HG02623 (cell line): Measurements from ENCODE around the gene MRPL54.

ENCODE experiments used
- ATAC-seq: cut with Tn5 transposase; IDR thresholded peaks from one replicate; pipeline ENCODE4 v1.9.1; 2021; ENCODE audit warnings: moderate library complexity; ENCODE audit not compliant: unreplicated experiment

MRPL54 gene

DNA sequence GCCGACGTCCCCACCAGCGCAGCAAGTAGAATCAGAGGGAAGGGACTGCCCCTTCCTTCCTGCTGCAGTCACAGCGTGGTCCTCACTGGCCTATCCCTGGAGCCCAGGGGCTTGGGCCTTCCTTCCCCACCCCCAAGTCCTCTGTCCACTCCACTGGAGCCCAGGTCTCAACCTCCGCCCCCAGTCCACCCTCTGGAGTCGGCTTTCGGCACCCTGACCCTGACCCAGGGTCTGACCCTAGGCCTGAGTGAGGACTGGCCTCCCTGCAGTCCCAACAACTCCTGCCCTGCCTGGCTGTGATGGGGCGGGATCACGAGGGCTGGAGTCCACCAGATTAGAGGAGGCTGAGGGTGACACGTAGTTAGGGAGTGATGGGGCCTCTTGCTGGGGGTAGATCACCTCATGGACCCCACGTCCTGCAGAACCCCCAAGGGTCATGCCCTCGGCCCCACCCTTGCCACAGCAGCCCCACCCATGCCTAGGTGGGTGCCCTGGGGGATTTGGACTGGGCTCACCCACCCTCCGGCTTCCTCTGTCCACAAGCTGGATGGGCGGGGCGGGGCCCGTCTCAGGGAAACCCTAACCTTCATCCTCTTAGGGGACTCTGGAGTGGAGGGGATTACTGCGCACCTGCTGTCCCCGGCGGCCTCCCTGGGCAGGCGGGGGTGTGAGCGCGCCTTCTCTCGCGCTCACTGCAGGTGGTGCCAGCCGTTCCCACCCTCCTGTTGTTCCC is 5.7 kb downstream of the MRPL54 start:
- ATAC-seq: no peak

- no peak for ATAC-seq
These were observed 6.2 kb downstream of the MRPL54 start for GRCh38 chr19:3768748-3769099.

- ATAC-seq: no peak
These were observed 7.0 kb downstream of the MRPL54 start for GRCh38 chr19:3769494-3769893.

- ATAC-seq: no peak
These were observed 7.9 kb downstream of the MRPL54 start for GRCh38 chr19:3770136-3770999.

DNA sequence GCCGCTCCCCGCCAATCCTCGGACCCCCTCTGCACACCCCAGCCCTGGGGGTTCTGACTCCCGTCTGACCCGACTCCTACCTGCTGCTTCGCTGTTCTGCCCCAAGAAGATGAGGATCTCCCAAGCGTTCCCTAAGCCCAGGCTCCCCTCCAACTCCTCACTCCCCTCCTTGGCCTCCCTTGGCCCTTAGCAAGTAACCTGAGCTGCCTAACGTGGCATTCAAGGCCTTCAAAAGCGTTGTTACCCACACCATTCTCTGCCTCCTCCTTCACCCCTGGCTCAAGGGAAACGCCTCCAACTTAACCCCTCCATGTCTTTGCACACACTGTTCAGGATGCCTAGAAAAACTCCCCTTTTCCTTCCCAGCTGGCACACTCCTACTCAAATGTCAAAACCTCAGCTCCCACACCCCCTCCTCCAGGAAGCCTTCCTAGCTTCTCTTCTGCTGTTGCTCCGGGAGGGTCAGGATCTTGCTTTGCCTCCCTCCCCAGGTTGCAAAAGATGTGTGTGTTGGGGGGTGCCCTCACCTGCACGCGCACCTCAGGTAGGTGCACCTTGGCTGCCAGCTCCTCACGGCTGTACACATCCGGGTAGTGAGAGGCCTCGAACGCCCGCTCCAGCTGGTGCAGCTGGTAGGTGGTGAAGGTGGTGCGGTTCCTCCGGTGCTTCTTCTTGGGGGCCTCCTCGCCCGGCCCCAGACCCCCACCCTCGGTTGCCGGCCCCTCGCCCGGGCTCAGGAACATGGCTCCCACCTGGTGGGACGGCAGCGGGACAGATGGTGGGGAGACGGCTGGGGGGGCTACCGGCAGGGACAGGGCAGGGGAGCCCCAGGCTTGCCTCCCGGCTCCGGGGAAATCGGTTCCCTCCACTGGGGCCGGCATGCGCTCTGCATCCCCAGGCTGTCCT is 8.8 kb downstream of the MRPL54 start:
- no peak for ATAC-seq

GRCh38 chr19:3771906-3772455 is 9.5 kb downstream of the MRPL54 start, which contains the start of gene RAX2:
RAX2 (minus strand) TSS chr19:3772228; CDS start chr19:3771742, 486 bp downstream.
- no peak for ATAC-seq

DNA sequence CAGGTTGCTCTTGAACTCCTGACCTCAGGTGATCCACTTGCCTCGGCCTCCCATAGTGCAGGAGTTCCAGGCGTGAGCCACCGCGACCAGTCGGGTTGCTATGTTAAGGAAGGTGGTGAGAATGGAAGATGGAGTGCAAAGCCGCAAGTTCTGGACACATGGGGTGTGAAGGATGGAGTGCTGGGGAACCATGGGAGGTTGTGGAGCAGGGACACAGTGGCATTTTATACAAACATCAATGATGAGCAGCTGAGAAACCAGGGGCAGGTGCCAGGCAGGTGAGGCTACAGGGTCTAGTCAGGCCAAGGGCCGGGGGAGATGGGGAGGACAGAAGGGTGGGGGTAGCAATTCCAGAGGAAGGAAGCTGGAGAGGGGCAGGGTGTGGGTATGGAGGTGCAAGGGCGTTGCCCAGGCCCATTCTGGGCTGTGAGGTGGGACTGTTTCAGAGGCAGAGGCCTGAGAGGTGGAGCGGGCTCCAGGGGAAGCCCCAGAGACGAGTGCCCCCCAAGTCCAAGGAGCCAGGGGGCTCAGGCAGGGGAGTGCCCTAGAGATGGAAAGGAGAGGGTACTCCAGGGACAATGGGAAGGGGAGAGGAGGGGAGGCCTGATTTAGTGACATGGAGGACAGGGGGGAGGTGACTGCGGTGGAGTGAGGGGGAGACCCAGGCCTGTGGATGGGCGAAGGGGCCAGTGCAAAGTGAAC is 11.5 kb downstream of the MRPL54 start:
- no peak for ATAC-seq

DNA sequence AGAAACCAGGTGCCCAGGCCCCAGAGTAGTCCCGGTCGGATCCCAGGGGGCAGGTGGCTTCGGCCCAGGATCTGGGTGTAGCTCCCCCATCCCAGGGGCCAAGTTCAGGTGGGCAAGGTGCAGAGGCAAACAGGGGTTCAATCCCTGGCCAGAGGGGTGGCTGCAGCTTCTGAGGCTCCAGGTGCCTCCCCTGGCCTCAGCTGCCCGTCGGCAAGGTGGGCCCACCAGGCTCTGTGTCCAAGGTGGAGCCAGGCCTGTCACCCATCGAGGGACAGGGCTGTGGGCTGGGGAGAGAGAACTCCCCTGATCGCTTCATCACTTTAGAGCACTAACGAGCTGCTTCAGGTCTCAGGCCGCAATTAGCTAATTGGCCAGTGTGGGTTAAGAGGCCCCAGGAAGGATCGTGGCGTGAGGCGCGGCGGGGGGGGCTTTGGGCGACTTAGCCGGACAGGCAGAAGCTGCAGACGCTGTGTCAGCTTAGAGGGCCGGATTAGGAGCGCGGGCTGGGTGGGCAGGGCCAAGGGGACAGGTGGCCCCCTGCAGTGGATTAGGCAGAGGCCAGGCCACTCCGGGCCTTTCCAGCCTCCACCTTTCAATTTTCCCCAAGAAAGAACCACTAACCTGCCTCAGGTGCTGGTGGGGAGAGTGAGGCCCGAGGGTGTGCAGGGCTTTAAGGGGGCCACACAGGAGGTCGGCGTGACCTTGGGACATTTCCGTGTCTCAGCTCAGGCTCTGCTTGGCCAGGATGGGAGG is 12.3 kb downstream of the MRPL54 start:
- ATAC-seq: no peak

DNA sequence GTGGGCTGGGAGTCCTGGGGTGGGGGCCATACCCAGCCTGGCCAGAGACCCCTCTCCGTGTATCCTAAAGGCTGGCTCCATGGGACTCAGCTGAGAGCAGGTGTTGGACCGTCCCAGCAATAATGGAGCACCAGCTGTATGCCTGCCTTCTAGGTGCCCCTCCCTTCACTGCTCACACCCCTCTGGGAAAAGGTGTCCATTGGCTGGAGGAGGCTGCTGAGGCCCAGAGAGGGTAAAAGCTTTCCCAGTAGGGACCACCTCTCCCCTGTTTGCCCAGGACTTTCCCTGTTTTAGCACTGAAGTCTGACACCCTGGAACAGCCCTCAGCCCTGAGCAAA is 12.9 kb downstream of the MRPL54 start:
- ATAC-seq: no peak

- ATAC-seq: no peak
These were observed 13.3 kb downstream of the MRPL54 start for GRCh38 chr19:3775831-3776230.

GRCh38 chr19:3776479-3777040 is 14.1 kb downstream of the MRPL54 start:
- no peak for ATAC-seq

DNA sequence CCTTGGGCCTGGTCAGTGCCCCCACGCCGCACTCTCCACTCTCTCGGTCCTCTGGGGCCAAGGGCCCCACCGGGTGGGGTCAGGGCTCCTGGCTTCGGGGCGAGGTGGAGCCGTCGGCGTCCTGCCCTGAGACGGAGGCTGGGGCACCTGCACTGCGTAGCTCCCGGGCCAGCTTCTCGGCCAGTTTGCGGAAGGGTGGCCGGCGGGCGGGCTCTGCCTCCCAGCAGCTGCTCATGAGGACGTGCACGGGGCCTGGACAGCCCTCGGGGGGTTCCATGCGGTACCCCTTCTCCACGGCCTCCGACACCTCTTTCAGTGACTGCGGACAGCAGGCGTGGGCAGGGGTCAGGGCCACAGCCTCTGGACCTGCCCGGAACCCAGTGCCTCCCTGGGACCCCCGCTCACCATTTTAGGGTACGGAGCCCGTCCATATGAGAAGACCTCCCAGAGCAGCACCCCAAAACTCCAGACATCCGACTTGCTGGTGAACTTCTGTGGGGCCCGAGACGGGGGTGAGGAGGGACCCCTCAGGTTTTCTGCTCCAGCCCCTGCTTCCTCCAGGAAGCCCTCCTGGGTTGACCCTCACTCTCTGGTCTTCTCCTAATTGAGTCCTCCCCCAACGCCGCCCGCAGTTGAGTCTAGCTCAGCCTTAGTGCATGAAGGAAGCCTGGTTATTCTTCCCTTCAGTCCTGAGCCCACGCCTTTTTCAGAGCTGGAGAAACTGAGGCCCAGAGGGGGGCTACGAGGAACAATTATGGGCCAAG is 15.8 kb downstream of the MRPL54 start:
- ATAC-seq: no peak

GRCh38 chr19:3778899-3779723 is 16.6 kb downstream of the MRPL54 start:
- ATAC-seq: no peak

GRCh38 chr19:3780786-3781304 is 18.4 kb downstream of the MRPL54 start:
- no peak for ATAC-seq

DNA sequence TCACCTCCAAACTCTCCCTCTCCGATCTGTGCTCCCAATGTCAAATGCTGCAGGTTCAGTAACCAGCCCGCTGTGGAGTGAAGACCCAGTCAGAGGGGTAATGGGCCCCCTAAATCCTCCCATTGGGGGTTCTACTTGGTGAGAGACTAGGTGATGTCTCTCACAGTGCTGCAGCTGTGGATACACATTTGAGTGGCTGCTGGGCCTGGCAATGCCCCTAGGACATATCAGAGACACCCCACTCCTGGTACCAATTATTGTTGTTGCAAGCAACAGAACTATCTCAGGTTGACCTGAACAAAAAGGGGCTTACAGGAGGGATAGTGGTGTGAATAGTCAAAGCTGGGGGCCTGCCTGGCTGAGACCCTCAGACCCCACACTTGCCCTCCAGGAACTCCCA is 19.1 kb downstream of the MRPL54 start:
- no peak for ATAC-seq

GRCh38 chr19:3782330-3782729 is 19.8 kb downstream of the MRPL54 start:
- no peak for ATAC-seq

DNA sequence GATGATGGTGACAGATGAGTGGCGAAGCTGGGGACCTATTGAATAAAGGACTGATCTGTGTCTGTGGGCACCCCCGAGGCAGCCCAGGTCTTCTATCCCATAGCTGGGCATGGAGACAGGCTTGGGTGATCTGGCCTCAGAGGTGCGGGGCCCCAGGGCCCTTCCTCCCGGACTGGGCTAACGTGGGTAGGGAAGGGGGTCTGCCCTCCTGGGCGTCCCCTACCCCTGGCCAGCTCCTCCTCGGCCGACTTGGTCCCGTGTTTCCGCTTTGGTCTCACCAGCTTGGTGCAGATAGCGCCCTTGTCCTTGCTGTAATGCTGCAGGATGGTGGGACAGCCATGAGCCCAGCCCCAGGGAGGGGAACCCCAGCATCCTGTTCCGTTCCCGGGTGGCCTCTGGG is 20.4 kb downstream of the MRPL54 start:
- no peak for ATAC-seq
